Measurements from ENCODE around the gene TYW5.

Gene TYW5

DNA sequence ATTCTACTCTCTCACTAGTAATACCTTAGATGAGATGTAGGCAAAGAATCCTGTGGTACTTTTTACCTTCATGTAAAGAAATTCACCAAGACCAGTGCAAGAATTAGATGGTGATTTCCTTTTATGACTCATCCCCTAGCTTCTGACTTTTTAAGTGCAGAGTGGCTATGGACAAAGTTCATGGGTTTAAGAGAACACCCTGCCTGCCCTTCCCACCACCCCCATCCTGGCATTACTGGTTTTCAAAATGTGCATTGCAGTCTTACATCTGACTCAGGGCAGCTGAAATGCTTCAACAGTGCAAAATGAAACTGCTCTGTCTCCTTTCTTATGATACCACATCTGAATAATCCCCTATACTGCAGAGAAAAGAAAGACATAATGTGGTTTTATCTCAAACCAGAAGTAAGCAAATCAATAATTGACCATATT, 22.7 kb upstream of the TYW5 start:
- TF ChIP-seq, protein P1, sequence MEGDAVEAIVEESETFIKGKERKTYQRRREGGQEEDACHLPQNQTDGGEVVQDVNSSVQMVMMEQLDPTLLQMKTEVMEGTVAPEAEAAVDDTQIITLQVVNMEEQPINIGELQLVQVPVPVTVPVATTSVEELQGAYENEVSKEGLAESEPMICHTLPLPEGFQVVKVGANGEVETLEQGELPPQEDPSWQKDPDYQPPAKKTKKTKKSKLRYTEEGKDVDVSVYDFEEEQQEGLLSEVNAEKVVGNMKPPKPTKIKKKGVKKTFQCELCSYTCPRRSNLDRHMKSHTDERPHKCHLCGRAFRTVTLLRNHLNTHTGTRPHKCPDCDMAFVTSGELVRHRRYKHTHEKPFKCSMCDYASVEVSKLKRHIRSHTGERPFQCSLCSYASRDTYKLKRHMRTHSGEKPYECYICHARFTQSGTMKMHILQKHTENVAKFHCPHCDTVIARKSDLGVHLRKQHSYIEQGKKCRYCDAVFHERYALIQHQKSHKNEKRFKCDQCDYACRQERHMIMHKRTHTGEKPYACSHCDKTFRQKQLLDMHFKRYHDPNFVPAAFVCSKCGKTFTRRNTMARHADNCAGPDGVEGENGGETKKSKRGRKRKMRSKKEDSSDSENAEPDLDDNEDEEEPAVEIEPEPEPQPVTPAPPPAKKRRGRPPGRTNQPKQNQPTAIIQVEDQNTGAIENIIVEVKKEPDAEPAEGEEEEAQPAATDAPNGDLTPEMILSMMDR (IDR thresholded peaks at IDR 0.05; ENCODE audit: insufficient read depth, low read length, poor library complexity, severe bottlenecking), result no peak
- no peak for TF ChIP-seq EZH2phosphoT487 (conservative IDR thresholded peaks at IDR 0.05; ENCODE audit: low read length)
- no peak overlapping the region for H2AFZ ChIP-seq (ENCODE audit: low read depth, low read length, severe bottlenecking)
- H3K4me2 ChIP-seq (ENCODE audit: low read depth, low read length, poor library complexity, severe bottlenecking), result no peak overlapping the region
- H3K9me3 ChIP-seq (ENCODE audit: insufficient read depth, low read length), result no peaks in the 10 kb centered on the region
- no peaks in the 10 kb centered on the region for H3K36me3 ChIP-seq (ENCODE audit: low read length)
- H3K79me2 ChIP-seq (ENCODE audit: insufficient read depth, low read length), result no peaks in the 10 kb centered on the region
- H3K27me3 ChIP-seq (ENCODE audit: low read length), result no peaks in the 10 kb centered on the region
- H4K20me1 ChIP-seq (ENCODE audit: low read depth, low read length), result no peaks in the 10 kb centered on the region
- no peak overlapping the region for H3K9ac ChIP-seq (ENCODE audit: low read length)
- H3F3A ChIP-seq (ENCODE audit: insufficient read depth), result no peaks in the 10 kb centered on the region
- no peaks in the 10 kb centered on the region for H3K9me2 ChIP-seq (replicated peaks; ENCODE audit: insufficient read depth, low read length)
- H3K27ac ChIP-seq (ENCODE audit: low read depth, low read length), result no peak overlapping the region
- H3K4me3 ChIP-seq (ENCODE audit: insufficient read depth, low read length, poor library complexity, severe bottlenecking), result no peak overlapping the region

DNA sequence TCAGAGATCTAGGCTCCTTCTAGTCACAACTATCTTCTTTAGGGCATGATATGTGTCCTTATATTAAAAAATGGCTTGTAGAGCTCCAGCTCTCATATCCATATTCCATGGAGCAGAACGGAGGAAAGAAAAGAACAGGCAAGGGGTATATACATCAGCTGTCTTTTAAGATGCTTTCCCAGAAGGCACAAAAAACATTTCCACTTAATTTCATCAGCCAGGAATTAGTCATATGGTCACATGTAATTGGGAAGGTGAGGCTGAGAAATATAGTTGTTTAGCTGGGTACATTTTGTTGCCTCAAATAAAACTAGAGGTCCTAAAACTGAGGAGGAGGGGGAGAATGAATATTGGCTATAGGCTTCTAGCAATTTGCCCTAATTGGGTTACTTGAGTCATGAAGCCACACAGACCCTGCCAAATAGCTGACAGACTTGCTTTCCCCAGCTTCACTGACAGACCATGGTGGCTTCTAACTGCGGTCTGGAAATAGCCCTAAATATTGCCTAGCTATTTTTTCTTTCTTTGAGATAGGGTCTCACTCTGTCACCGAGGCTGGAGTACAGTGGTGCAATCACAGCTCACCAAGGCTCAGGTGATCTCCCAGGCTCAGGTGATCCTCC, 20.1 kb upstream of the TYW5 start:
- no peak overlapping the region for H3K4me2 ChIP-seq (ENCODE audit: low read depth, low read length, poor library complexity, severe bottlenecking)
- H3K4me3 ChIP-seq (ENCODE audit: insufficient read depth, low read length, poor library complexity, severe bottlenecking), result no peak overlapping the region
- H3K79me2 ChIP-seq (ENCODE audit: insufficient read depth, low read length), result no peaks in the 10 kb centered on the region
- H3F3A ChIP-seq (ENCODE audit: insufficient read depth), result no peaks in the 10 kb centered on the region
- no peaks in the 10 kb centered on the region for H3K27me3 ChIP-seq (ENCODE audit: low read length)
- H4K20me1 ChIP-seq (ENCODE audit: low read depth, low read length), result no peaks in the 10 kb centered on the region
- no peak overlapping the region for H3K27ac ChIP-seq (ENCODE audit: low read depth, low read length)
- no peaks in the 10 kb centered on the region for H3K36me3 ChIP-seq (ENCODE audit: low read length)
- TF ChIP-seq EZH2phosphoT487 (conservative IDR thresholded peaks at IDR 0.05; ENCODE audit: low read length), result no peak
- TF ChIP-seq, protein P1 (IDR thresholded peaks at IDR 0.05; ENCODE audit: insufficient read depth, low read length, poor library complexity, severe bottlenecking), result no peak
- no peaks in the 10 kb centered on the region for H3K9me2 ChIP-seq (replicated peaks; ENCODE audit: insufficient read depth, low read length)
- no peak overlapping the region for H3K9ac ChIP-seq (ENCODE audit: low read length)
- no peak overlapping the region for H2AFZ ChIP-seq (ENCODE audit: low read depth, low read length, severe bottlenecking)
- no peaks in the 10 kb centered on the region for H3K9me3 ChIP-seq (ENCODE audit: insufficient read depth, low read length)

DNA sequence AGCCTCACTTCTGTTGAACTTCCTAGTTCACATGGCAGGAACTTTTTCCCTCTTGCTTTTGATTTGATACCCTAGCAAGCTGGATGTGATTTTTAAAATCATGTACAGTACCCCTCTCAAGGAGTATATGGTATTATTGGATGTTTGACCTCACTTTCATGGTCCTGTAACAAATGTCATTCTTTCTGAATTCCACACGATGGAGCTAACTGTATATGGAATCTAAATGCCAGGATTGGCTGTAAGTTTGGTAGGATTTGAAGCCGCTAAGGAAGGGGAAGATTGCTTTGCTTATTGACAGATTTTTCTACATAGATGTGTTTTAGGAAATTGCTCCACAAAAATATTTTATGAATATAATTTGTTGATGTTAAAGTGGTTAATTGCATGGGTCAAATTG, 18.4 kb upstream of the TYW5 start:
- no peaks in the 10 kb centered on the region for H3K27me3 ChIP-seq (ENCODE audit: low read length)
- H3F3A ChIP-seq (ENCODE audit: insufficient read depth), result no peaks in the 10 kb centered on the region
- no peak overlapping the region for H3K4me3 ChIP-seq (ENCODE audit: insufficient read depth, low read length, poor library complexity, severe bottlenecking)
- TF ChIP-seq EZH2phosphoT487 (conservative IDR thresholded peaks at IDR 0.05; ENCODE audit: low read length), result no peak
- TF ChIP-seq, protein P1 (IDR thresholded peaks at IDR 0.05; ENCODE audit: insufficient read depth, low read length, poor library complexity, severe bottlenecking), result no peak
- no peak overlapping the region for H3K9ac ChIP-seq (ENCODE audit: low read length)
- no peaks in the 10 kb centered on the region for H3K36me3 ChIP-seq (ENCODE audit: low read length)
- H3K4me2 ChIP-seq (ENCODE audit: low read depth, low read length, poor library complexity, severe bottlenecking), result no peak overlapping the region
- H2AFZ ChIP-seq (ENCODE audit: low read depth, low read length, severe bottlenecking), result no peak overlapping the region
- H3K27ac ChIP-seq (ENCODE audit: low read depth, low read length), result no peak overlapping the region
- no peaks in the 10 kb centered on the region for H4K20me1 ChIP-seq (ENCODE audit: low read depth, low read length)
- H3K79me2 ChIP-seq (ENCODE audit: insufficient read depth, low read length), result no peaks in the 10 kb centered on the region
- no peaks in the 10 kb centered on the region for H3K9me2 ChIP-seq (replicated peaks; ENCODE audit: insufficient read depth, low read length)
- H3K9me3 ChIP-seq (ENCODE audit: insufficient read depth, low read length), result no peaks in the 10 kb centered on the region

Data from SU-DHL-6 (cell line).